ENCODE results near the gene FOXN3. TPM values are rescaled to one million over a fixed set of nuclear protein-coding genes. Genes with fewer than 3 reads are reported as not detected.

Gene FOXN3
- total and polyA plus RNA-seq, 9 donors = 56.9 to 172 (median 99.2) TPM

DNA sequence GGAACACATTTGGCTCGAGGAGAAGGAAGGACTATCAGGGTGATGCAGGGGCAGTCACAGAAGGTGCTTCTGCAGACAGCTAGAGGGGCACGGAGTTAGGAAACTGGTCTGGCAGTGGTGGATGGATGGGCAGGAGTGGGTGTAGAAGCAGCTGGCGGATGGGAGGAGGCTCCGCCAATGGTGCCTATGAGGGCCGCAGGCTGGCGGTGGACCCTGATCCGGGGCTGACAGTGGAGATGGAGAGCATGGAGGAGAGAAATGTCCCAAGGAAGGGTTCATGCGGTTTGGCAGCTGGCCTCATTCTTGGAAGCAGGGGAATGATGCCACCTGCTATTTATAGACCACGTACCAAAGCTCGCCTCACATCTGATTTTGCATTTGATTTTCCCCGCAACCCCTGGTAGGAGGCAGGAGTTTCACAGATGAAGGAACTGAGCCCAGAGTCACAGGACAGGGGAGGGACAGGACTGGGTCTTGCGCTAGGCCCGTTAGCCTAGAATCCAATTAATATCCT lies 237.1 kb downstream of the FOXN3 start:
- no peaks in the 10 kb centered on the region for H3K9me3 ChIP-seq
- WGBS, 3 donors = 84 to 95% (median 91%) methylated on average over 13 of the region's 13 CpGs
- DNase-seq = no peak
- H3K4me1 ChIP-seq (ENCODE audit: insufficient read depth) = peaks cover 21% of the 10 kb centered on the region
- no peaks in the 10 kb centered on the region for H3K36me3 ChIP-seq
- no peaks in the 10 kb centered on the region for H3K27me3 ChIP-seq
- H3K4me3 ChIP-seq = no peak overlapping the region
- intact Hi-C loops (cut with DNase I) = no loop called here
- H3K27ac ChIP-seq = no peak overlapping the region
- TF ChIP-seq EP300 (IDR thresholded peaks at IDR 0.05) (no peak), POLR2A (IDR thresholded peaks at IDR 0.05) (no peak)
- TF ChIP-seq, protein P1, sequence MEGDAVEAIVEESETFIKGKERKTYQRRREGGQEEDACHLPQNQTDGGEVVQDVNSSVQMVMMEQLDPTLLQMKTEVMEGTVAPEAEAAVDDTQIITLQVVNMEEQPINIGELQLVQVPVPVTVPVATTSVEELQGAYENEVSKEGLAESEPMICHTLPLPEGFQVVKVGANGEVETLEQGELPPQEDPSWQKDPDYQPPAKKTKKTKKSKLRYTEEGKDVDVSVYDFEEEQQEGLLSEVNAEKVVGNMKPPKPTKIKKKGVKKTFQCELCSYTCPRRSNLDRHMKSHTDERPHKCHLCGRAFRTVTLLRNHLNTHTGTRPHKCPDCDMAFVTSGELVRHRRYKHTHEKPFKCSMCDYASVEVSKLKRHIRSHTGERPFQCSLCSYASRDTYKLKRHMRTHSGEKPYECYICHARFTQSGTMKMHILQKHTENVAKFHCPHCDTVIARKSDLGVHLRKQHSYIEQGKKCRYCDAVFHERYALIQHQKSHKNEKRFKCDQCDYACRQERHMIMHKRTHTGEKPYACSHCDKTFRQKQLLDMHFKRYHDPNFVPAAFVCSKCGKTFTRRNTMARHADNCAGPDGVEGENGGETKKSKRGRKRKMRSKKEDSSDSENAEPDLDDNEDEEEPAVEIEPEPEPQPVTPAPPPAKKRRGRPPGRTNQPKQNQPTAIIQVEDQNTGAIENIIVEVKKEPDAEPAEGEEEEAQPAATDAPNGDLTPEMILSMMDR (IDR thresholded peaks at IDR 0.05) = no peak

DNA sequence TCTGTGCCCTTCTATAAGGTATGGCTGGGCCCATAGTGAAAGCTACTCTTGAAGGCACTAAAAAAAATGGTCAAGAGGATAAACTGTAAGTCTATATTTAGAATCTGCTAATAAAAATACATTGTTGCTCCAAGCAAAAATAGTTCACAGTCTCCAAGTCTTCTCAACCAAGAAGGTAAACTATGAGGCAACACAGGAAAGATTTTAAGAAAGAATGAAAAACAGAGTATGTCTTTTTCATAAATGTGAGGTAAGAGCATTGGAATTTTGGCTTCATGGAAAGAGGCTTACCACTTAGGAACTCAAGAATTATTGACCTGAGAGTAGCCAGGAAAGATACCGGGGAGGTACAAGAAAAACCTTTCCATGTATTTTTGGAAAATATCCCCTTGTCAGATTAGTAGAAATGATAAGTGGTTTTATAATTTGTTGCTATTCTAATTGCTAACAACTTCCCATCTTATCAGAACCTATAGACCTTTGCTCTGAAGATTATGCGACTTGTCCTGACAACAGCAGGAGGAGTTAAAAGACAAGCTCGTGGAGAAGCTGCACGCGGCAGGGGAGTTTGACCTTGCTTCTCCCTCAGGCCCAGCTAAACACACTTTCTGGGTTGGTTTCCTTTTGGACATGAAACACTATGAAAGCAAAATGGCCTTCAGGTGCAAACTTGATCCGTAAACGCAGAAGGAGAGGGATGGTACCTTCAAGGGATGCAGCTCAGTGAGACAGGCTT lies 238.1 kb downstream of the FOXN3 start:
- no peak for DNase-seq
- Histone ChIP-seq H3K4me3 (no peak overlapping the region), H3K9me3 (no peaks in the 10 kb centered on the region), H3K36me3 (no peaks in the 10 kb centered on the region), H3K27me3 (no peaks in the 10 kb centered on the region), H3K27ac (no peak overlapping the region), H3K4me1 (ENCODE audit: insufficient read depth) (peaks cover 21% of the 10 kb centered on the region)
- intact Hi-C loops (cut with DNase I) = no loop called here
- TF ChIP-seq POLR2A (IDR thresholded peaks at IDR 0.05) = no peak
- TF ChIP-seq EP300 (IDR thresholded peaks at IDR 0.05) = no peak
- 28 to 45% (median 33%) methylated on average over 7 of the region's 7 CpGs for WGBS, 3 donors

DNA sequence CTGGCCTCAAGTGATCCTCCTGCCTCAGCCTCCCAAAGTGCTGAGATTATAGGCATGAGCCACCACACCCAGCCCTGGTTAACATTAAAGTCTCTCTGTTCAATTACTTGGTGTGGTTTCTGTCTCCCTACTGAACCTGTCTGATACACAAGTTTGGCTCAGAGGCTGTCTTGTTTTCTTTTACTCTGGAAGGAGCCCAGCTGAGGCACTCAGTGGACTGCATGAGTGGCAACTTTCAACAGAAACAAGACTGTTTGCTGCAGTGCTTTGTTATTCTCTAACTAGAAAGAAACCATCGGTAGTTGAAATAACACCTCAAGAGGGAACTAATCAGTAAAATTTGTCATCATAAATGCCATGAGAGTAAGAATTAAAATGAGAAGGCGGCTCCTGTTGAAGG lies 238.7 kb downstream of the FOXN3 start:
- no peak overlapping the region for H3K27ac ChIP-seq
- H3K4me1 ChIP-seq (ENCODE audit: insufficient read depth) = peaks cover 21% of the 10 kb centered on the region
- no peak overlapping the region for H3K4me3 ChIP-seq
- DNase-seq = no peak
- TF ChIP-seq, protein P1 (IDR thresholded peaks at IDR 0.05) = no peak
- TF ChIP-seq EP300 (IDR thresholded peaks at IDR 0.05) (no peak), POLR2A (IDR thresholded peaks at IDR 0.05) (no peak)
- intact Hi-C loops (cut with DNase I) = no loop called here
- H3K36me3 ChIP-seq = no peaks in the 10 kb centered on the region
- 60 to 70% (median 63%) methylated on average over 2 of the region's 2 CpGs for WGBS, 3 donors
- no peaks in the 10 kb centered on the region for H3K27me3 ChIP-seq
- H3K9me3 ChIP-seq = no peaks in the 10 kb centered on the region

DNA sequence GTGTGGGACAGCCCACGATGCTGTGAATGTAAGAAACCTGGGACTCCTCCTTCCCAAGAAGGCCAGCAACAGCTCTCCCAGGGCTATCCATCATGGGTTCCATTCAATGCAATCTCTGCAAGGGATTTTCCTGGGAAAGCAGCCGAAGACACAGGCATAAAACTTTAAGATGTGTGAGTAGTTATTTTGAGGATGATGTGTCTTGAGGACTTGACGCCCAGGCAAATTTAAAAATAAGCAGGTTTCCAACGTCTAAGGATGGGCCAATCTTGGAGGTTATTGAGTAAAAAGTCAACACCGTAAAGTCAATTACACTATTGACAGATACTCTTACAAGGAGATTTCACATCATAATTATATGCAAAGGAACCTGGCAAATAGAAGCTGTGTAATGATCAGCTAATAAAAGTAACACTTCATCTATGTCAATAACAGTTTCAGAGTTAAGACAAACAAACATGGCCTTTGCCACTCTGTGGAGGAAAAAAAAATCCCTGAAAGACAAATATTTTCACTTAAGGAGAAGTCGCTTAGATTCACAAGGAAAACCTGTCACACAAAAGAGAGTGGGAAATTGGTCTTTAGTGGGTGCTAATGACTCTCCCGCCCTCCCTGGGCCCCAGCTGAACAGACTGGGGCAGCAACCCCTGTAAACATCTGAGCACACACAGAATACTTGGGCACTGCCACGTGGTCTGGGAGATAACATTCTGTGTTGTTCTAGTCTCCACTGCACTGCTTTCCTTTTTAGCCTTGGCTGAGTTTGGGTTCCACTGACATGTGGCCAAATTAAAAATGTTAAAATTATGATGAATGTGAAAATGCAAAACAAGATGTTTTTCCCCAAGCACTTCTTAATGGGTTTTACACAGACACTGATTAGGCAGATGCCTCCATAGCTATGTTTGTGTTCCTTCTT lies 240.9 kb downstream of the FOXN3 start:
- H3K27ac ChIP-seq = no peak overlapping the region
- H3K9me3 ChIP-seq = no peaks in the 10 kb centered on the region
- WGBS, 3 donors = 46 to 60% (median 55%) methylated on average over 8 of the region's 8 CpGs
- no peaks in the 10 kb centered on the region for H3K27me3 ChIP-seq
- no peak overlapping the region for H3K4me3 ChIP-seq
- intact Hi-C loops (cut with DNase I) = no loop called here
- no peak for DNase-seq
- peaks cover 21% of the 10 kb centered on the region for H3K4me1 ChIP-seq (ENCODE audit: insufficient read depth)
- TF ChIP-seq EP300 (IDR thresholded peaks at IDR 0.05) (no peak), POLR2A (IDR thresholded peaks at IDR 0.05) (no peak)
- TF ChIP-seq, protein P1 (IDR thresholded peaks at IDR 0.05) = no peak
- no peaks in the 10 kb centered on the region for H3K36me3 ChIP-seq

Measured in ovary (tissue), 9 donors.